Loucy (cell line): ENCODE data around the gene TEAD4.

ENCODE experiments used
- EZH2phosphoT487 ChIP-seq: fragments of 200-600 bp; IDR thresholded peaks from 2 replicates; pipeline ENCODE4 v1.6.1; 2018; ENCODE audit warnings: antibody characterized with exemption, mild to moderate bottlenecking, moderate library complexity, borderline replicate concordance
- TF ChIP-seq, protein P1 (sequence below): fragments of 200-600 bp; sonication (generic); conservative IDR thresholded peaks from 2 replicates; pipeline ENCODE4 v1.5.1; 2014; ENCODE audit warnings: mild to moderate bottlenecking, antibody characterized with exemption, low read length

DNA sequence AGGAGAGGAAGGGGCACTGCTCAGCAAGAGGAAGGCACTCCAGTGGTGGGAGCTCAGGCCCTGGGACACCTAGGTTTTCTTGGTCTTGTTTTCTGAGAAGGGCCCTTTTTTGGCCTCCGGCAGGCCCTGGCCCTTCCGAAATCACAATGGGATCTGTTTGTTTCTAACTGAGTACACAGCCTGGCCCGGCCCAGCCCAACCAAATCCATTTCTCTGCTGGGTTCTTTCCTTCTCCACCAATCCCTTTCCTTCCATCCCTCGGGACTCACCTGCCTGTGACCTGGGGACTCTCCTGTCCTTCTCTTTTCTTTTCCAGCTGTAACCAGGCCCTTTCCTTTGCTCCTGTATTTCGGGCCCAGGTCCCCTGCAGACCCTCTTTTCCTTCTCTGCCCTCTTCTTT, 18.6 kb downstream of the TEAD4 start:
- TF ChIP-seq EZH2phosphoT487: no peak
- TF ChIP-seq, protein P1, sequence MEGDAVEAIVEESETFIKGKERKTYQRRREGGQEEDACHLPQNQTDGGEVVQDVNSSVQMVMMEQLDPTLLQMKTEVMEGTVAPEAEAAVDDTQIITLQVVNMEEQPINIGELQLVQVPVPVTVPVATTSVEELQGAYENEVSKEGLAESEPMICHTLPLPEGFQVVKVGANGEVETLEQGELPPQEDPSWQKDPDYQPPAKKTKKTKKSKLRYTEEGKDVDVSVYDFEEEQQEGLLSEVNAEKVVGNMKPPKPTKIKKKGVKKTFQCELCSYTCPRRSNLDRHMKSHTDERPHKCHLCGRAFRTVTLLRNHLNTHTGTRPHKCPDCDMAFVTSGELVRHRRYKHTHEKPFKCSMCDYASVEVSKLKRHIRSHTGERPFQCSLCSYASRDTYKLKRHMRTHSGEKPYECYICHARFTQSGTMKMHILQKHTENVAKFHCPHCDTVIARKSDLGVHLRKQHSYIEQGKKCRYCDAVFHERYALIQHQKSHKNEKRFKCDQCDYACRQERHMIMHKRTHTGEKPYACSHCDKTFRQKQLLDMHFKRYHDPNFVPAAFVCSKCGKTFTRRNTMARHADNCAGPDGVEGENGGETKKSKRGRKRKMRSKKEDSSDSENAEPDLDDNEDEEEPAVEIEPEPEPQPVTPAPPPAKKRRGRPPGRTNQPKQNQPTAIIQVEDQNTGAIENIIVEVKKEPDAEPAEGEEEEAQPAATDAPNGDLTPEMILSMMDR: no peak
